HG03045 (cell line): ENCODE results near the gene ADGRD2.

Experiments used
- ATAC-seq: cut with Tn5 transposase; IDR thresholded peaks from one replicate; pipeline ENCODE4 v1.9.1; 2021; ENCODE audit warnings: mild to moderate bottlenecking, moderate library complexity; ENCODE audit not compliant: unreplicated experiment

Gene ADGRD2

DNA sequence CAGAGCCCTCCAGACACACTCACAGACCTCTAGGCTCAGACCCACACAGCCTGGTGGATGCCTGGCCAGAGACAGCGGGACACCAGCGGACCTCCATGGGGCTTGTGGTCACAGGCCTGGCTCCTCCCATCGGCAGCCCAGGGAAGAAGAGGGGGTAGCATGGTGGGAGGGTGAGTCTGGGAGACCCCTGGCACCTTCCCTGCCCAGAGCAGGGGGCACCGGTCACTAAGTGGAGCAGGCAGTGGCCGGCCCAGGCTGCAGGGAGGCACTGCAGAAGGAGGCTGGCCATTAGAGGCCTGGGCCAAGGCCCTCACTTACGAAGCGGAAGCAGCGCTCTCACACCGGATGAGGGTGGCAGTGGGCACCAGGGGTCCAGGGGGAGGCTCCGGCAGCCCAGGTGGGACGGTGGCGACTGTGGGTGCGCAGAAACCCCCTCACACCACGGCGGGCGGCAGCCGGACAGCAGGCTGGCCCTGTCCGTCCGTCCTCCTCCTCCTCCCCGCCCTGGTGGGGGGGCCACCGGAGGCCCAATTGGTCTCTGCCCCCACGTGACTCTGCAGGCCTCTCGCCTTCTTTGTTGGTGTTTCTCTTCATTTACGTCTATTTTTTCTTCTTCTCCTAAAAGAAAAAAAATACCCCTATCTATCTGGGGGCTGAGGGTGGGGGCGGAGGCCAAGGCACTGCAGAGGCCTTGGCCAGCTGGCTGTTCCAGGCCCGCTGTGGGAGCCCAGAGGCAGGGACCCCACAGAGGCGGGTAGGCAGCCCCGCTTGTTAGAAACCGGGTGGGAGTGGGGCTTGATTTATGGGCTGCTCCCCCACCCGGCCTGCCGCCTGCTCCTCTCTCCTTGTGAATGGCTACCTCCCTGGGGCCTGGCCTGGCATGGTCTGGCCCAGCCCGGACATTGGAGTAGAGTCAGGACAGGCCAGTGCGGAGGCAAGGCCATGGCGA, 57.0 kb downstream of the ADGRD2 start, which contains the start of gene NR5A1:
NR5A1 (minus strand) TSS at position 469 of the 949 bp plus-strand sequence. CDS start 4,004 bp downstream, outside the sequence.
- no peak for ATAC-seq

DNA sequence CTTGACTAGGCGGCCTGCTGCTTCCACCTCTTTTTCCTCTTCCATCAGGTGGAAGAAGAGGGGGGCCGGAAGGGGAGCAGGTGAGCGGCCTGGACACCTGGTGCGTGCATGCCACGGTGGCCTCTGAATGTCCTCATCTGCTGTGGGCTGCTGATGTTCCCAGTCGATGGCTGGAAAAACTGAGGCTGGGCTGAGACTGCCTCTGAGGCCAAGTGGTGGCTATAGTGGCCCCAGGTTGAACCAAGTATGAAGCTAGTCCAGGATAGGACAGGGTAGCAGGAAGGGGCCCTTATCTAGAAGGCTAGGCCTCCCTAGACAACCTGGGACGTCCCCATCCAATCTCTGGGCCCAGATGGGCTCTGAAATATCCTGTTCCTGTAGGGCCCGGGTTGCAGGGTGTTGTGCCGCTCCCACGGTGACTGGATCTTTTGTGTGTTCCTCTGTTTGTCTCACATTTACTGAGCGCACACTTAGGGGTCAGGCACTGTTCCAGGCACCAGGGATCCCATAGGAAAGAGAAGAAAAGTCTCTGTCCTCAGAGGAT, 57.7 kb downstream of the ADGRD2 start:
- ATAC-seq: no peak

GRCh38 chr9:124510650-124511425, 60.6 kb downstream of the ADGRD2 start:
- ATAC-seq: no peak

DNA sequence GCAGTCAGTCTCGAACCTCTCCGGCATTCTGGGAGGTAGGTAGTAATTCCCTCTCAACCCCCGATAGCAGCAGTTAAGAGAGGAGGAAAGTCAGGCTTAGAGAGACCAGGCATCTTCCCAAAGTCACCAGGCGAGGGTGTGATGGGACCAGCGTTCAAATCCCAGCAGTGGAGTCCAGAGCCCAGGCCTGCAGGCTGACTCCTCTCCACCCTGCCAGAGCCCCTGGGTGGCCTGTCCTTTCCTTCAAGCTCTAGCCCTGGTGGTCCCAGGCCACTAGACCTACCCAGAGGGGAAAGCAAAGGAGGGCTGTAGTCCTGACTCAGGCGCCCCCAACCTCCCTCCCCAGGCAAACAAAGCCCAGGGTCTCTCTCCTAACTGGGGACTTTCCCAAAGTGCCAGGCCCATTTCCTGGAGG, 61.2 kb downstream of the ADGRD2 start:
- no peak for ATAC-seq

- no peak for ATAC-seq
These were observed 61.9 kb downstream of the ADGRD2 start for GRCh38 chr9:124511891-124512805.

DNA sequence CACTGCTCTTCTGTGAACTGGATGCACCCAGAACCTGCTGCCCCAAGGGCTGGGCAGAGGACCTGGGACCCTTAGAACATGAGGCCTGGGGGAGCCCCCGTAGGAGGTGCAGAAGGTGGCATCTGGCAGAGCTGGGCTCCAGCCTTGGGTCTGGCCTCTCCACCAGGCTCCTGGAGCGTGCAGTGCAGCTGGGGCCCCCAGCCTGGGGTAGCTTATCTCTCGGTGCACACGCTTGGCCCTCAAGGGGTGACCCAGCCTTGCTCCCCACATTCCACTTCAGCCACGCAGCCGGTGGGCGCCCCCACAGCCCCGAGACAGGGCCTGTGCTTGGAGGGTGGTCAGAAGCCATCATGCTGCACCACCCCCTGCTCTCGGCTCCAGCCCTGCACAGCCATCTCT, 62.6 kb downstream of the ADGRD2 start:
- ATAC-seq: no peak

- no peak for ATAC-seq
These were observed 63.2 kb downstream of the ADGRD2 start for GRCh38 chr9:124513376-124513994.

- no peak for ATAC-seq
These were observed 63.9 kb downstream of the ADGRD2 start for GRCh38 chr9:124514125-124514524.

DNA sequence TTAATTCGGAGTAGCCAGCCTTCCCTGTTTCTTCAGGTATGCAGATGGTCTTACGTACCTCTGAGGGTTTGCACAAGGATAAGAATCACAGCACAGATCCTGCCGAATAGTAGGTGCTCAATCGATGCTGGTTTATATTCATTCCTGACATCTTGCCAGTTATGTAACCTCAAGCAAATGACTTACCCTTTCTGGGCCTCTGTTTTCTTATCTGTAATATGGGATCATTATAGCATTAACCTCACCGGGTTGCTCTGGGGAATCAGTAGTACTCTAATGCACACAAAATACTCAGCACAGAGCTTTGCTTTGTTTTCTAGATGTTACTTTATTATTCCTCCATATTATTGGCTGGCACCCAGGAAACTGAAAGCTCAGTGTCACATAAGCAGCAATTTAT, 64.6 kb downstream of the ADGRD2 start:
- ATAC-seq: no peak

- ATAC-seq: no peak
These were observed 67.3 kb downstream of the ADGRD2 start for GRCh38 chr9:124517600-124517999.

DNA sequence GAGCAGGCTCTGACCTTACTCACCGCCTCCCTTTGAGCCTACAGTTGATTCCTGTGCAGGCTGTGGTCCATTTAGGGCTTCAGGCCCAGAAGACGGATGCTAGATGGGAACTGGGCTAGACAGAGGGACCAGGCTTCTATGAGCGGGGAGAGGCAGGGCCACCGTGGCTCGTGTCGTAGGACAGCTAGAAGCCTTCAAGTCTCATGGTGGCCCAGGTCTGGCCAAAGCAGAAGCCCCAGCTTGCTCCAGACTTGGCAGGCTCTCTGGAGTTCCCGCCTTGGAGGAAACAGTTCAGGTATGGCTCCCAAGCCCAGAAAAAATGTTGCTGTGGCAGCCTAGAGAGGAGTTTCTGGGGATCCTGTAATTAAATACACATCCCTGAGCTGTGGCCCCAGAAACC, 67.9 kb downstream of the ADGRD2 start:
- no peak for ATAC-seq

DNA sequence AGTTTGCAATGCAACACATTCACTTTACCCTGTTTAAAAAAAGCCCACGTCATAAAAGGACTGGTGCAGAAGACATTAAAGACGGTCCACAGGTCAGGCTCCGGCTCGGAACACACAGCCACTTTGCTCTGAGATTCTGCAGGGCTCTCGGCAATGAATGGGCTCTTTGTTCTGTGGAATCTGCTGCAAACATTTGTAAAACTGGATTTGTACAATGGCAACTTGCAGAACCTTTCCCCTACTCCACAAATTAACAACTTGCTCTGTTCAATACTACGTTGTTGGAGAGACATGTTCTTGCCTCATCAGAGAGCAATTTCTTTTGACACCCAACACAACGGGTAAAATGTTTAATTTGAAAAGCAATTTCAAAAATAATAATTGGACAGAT, 70.0 kb downstream of the ADGRD2 start:
- ATAC-seq: no peak

GRCh38 chr9:124521142-124521541, 70.9 kb downstream of the ADGRD2 start:
- ATAC-seq: no peak

DNA sequence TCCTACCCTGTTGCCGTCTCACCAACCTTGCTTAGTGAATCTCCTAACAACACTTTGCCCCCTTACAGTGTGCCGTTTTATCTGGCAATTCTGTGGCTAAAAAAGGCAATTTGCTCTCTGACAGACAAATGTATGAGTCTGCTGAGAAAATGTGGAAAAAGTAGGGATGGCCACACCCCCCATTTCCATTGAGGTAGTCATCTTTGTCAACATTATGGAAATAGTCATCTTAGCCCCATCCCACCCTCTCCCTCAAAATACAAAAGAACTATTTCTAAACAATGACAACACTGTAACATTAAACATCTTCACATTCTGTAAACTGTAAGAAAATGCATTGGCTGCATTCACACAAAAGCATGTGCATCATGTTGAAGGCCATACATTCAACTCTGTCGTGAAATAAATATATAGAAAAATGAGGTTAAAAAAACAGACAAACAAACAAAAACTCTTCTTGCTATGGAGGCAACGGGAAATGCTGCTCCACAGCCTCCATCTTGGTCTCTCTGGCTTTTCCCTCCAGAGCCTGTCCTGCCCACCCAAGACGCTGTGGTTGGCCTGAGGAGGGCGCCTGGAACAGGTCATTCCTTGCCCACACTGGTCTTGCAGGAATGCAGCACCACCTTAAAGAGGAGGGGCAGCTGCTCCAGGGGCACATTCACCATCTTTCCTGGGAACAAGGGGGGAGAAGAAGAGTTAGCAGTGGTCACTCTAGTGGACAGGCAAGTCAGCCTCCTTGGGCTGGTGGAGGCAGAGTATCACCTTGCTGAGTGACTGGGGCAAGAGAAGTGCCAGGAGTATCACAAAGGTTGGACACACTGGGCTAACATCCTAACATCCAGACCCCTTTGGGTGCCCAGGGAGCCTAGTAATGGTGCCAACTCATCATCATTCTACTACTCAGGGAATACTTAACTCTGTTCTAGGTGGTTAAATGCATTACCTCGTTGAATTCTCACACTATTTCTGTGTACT, 72.2 kb downstream of the ADGRD2 start:
- no peak for ATAC-seq

- ATAC-seq: no peak
These were observed 75.9 kb downstream of the ADGRD2 start for GRCh38 chr9:124526174-124526573.

GRCh38 chr9:124527781-124528180, 77.5 kb downstream of the ADGRD2 start:
- ATAC-seq: no peak
